Breast epithelium (tissue), 3 donors: ENCODE data around the gene RNF123.

ENCODE experiments used
- CTCF ChIP-seq, 3 donors: fragments of 450-650 bp; IDR thresholded peaks; one replicate each; pipeline ENCODE4 v1.5.1; 2016 to 2017; ENCODE audit warnings: antibody characterized with exemption in 3 of 3, mild to moderate bottlenecking in 3 of 3, moderate library complexity in 3 of 3
- POLR2A ChIP-seq: fragments of 450-650 bp; IDR thresholded peaks from one replicate; pipeline ENCODE4 v1.6.1; 2016; ENCODE audit warnings: antibody characterized with exemption, mild to moderate bottlenecking, moderate library complexity

GRCh38 chr3:49727924-49728361, 38.6 kb downstream of the RNF123 start:
- TF ChIP-seq POLR2A (no peak), CTCF (IDR thresholded peaks at IDR 0.05) (no peak)
